Mesodermal cell (in vitro differentiated cells): ENCODE results near the gene LMX1A.

Experiments
- H3K27ac ChIP-seq: 2 replicates; pipeline ENCODE4 v1.7.0; 2013; ENCODE audit warnings: mild to moderate bottlenecking, low read depth, low read length, moderate library complexity; ENCODE audit not compliant: severe bottlenecking
- H3K36me3 ChIP-seq: 2 replicates; pipeline ENCODE4 v1.7.1; 2013; ENCODE audit warnings: mild to moderate bottlenecking, low read length, moderate library complexity; ENCODE audit not compliant: control insufficient read depth, insufficient read depth
- H3K4me1 ChIP-seq: one replicate; pipeline ENCODE4 v1.7.1; 2013; ENCODE audit warnings: mild to moderate bottlenecking, low read length; ENCODE audit not compliant: insufficient read depth, control insufficient read depth, poor library complexity, severe bottlenecking
- H3K4me3 ChIP-seq: 2 replicates; pipeline ENCODE4 v1.7.0; 2013; ENCODE audit warnings: low read length, control low read depth, mild to moderate bottlenecking; ENCODE audit not compliant: insufficient read depth, poor library complexity, severe bottlenecking; ENCODE audit errors: extremely low read depth
- H3K9me3 ChIP-seq: 2 replicates; pipeline ENCODE4 v1.7.1; 2013; ENCODE audit warnings: mild to moderate bottlenecking, low read length, moderate library complexity; ENCODE audit not compliant: control insufficient read depth
- WGBS, 2 experiments: methylation state at CpG; one replicate each; pipeline ENCODE4 v1.1.5; 2013; ENCODE audit warnings: missing lambda C conversion rate in 2 of 2; ENCODE audit not compliant: insufficient coverage in 2 of 2; 5-methylcytosine and 5-hydroxymethylcytosine counted together

Gene LMX1A

DNA sequence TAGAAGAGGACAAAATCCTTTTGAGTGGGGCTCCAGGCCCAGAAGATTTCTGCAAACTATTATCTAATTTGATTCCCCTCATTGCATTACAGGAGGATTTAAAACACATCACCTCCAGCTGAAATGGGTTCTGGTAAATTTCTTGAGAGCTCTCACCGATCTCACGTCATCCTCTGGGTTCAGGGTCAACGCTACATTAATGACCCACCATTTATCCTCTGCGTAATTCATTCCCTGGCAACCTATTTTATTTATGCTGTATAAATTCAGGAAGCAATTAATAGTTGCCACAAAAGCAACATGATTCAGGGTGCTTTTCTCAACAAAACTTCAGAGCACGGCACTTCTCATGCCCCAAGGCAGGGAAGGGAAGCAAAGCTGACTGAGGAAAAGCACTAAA, 38.9 kb downstream of the LMX1A start:
- H3K27ac ChIP-seq: no peak overlapping the region
- H3K9me3 ChIP-seq: no peaks in the 10 kb centered on the region
- no peaks in the 10 kb centered on the region for H3K36me3 ChIP-seq
- no peak overlapping the region for H3K4me3 ChIP-seq
- WGBS, 2 experiments: 94% methylated on average over 3 of the region's 5 CpGs; no CpG with 5 or more reads in 1 of the 2 experiments
- no peaks in the 10 kb centered on the region for H3K4me1 ChIP-seq

DNA sequence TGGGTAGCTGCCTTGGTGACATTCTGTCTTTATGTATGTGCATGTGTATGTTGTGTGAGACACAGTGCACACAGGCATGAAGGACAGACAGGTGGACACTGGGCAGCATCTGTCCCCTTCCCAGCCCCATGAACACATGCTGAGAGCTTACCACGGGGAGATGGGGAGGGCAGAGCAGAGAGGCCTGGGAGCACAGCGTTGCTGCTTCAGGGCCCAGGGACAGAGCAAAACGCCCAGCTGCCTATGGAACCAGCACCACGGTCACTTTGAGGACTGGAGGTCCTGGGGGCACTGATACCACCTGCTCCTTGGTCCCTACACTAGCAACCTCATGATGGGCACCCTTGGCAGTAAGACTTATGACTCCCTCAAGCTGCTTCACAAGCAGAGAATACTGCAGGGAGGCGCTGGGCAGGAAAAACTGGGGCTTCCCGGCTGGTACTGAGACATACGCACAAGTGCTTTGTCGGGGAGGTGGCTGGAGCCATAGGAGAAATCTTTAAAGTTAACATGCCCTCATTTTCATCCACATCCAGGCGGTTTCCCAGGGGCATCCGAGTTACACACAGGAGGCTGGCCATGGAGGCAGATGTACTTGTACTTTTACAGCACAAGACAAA, 40.3 kb downstream of the LMX1A start:
- Histone ChIP-seq H3K4me3 (no peak overlapping the region), H3K9me3 (no peaks in the 10 kb centered on the region), H3K27ac (no peak overlapping the region), H3K4me1 (no peaks in the 10 kb centered on the region), H3K36me3 (no peaks in the 10 kb centered on the region)
- WGBS, 2 experiments: 70 to 92% methylated on average over 4 to 8 of the region's 10 CpGs

DNA sequence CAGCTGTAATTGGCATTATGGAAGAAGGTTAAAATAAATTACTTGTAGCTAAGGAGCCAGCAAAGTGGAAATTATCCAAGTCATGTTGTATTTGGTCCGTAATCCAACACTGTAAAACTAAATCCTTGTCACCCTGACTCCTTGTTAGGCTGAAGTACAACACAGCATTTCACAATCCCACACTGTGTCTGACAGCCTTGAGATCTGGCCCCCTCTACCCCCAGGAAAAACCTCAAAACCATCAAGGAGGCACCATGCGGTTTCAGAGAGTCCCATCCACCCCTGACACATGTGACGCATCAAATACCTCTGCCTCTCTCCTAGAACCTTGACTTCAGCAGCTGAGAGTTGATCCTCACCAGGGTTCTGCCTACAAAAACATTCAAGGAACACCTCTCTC, 41.0 kb downstream of the LMX1A start:
- Histone ChIP-seq H3K4me1 (no peaks in the 10 kb centered on the region), H3K27ac (no peak overlapping the region), H3K36me3 (no peaks in the 10 kb centered on the region), H3K4me3 (no peak overlapping the region), H3K9me3 (no peaks in the 10 kb centered on the region)
- WGBS, 2 experiments: 84 to 92% methylated on average over 2 to 3 of the region's 3 CpGs

DNA sequence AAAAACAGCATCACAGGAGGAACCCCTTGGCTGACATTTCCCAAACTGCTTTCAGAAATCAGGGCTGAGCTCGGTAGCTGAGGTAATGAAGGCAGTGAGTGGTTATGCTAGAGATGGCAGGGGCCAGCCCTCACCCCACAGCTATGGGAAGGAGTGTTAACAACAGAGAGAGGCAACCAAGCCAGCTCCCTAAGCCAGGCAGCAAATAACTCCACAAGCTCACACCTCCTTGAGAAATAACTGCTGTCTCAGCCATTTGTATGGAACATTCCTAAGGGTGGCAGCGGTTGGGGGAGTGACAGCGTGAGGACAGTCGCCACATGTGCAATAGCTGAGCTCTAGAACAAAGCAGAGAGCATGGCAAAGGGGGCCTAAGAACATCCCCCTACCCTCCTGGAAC, 42.6 kb downstream of the LMX1A start:
- Histone ChIP-seq H3K27ac (no peak overlapping the region), H3K4me1 (no peaks in the 10 kb centered on the region), H3K4me3 (no peak overlapping the region), H3K36me3 (no peaks in the 10 kb centered on the region), H3K9me3 (no peaks in the 10 kb centered on the region)
- 51 to 80% methylated on average over 1 to 3 of the region's 4 CpGs for WGBS, 2 experiments

DNA sequence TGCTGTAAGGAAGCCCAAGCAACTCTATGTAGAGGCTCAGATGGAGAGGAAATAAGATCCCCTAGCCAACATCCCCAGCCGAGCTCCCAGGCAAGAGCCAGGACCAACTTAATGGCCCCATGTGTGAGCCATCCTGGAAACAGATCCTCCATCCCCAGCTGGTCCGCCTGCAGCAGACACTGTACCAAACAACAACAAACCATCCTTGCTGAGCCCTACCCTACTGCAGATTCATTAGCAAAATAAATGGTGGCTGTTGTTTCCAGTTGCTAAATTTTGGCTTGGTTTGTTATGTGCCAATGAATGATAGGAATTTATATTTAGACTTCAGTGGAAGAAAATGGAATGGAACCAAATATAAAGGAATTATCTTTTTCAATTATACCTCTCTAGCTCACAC, 43.9 kb downstream of the LMX1A start:
- no peaks in the 10 kb centered on the region for H3K4me1 ChIP-seq
- WGBS, 2 experiments: 80% methylated on average over 1 of the region's 2 CpGs
- H3K27ac ChIP-seq: no peak overlapping the region

DNA sequence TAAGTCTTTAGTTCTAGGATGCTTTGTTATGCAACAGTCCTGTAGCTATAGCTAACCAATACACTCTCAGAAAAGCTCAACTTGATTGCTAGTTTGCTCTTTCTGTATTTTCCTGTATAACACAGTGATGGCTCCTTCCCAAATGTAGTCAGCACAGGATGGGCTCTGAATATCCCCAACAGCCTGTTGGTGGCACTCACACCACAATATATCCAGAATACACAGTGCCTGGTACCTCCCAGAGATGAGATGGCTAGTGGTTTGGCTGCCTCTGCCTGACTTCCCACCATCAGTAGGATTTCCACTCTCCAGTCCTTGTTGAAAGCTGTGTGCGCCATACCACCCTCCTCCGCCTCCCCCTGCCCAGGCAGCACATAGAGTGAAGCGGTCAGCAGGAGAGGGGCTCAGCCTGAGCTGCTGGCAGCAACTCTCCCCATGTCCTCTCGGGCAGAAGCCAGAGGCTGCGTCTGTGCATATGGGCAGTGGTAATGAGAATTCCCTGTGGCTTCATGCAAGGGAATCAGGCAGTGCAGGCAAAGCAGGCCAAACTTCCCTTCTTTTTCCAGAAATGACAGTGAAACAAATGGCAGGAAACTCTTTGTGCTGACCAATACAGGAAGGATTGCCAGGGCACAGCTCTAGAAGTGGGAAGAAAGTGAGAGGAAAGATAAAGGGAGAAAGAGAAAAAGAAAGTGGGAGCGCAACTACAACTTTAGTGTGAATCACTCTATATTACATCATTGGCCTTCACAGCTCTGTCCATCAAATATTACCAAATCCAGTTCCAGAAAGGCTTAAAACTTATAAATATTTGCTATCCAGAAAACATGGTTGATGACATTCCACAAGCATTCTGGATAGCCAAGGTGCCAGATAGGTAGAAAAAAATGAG, 49.7 kb downstream of the LMX1A start:
- H3K27ac ChIP-seq: no peak overlapping the region
- WGBS, 2 experiments: 83 to 90% methylated on average over 2 to 4 of the region's 6 CpGs
- no peaks in the 10 kb centered on the region for H3K36me3 ChIP-seq
- no peaks in the 10 kb centered on the region for H3K4me1 ChIP-seq
- no peak overlapping the region for H3K4me3 ChIP-seq
- no peaks in the 10 kb centered on the region for H3K9me3 ChIP-seq

More for the DNA sequence above, 43.9 kb downstream of the LMX1A start:
- no peaks in the 10 kb centered on the region for H3K36me3 ChIP-seq
- no peak overlapping the region for H3K4me3 ChIP-seq
- H3K9me3 ChIP-seq: no peaks in the 10 kb centered on the region

DNA sequence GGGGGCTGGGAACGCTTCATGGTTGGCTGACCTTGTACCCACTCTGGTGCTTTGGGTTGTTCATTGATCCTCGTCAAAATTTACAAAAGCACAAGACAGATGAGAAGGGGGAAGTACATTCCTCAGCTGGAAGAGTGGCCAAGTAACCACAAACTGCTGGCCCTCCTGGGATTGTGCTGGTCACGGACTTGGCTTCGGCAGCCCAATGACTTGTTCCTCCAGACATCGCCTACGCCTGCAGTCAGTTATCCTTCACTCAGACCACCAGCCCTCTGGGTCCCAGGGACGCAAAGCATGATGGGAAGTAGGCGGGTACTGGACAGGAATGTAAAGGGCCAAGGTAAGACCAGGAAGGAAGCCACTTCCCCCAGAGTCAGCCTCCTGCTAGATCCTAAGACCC, 53.1 kb downstream of the LMX1A start:
- H3K36me3 ChIP-seq: no peaks in the 10 kb centered on the region
- WGBS, 2 experiments: 79 to 100% methylated on average over 4 to 6 of the region's 8 CpGs
- H3K4me1 ChIP-seq: no peaks in the 10 kb centered on the region
- no peak overlapping the region for H3K27ac ChIP-seq
- no peaks in the 10 kb centered on the region for H3K9me3 ChIP-seq
- no peak overlapping the region for H3K4me3 ChIP-seq

DNA sequence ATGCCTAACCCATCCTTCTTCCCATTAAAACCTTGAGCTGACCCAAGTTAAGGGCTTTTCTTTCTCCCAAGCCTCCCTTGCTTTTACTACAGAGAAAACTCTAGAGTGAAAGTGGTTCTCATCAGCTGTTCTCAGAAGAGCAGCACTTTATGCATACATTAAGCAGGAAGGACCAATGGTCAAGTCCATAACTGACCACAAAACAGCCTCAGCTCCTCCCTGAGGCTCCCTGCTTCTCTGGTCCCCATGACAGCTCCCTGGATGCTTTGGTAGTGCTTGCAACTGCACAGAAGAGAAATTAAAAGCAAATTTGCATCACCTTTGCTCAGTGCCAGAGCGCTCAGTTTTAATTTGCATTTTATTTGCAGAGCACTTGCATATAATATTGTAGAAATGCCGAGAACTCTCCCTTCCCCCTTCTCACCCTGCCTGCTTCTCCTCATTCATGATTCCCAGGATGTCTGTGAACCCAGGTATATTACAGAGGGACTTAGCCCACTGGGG, 56.1 kb downstream of the LMX1A start:
- WGBS, 2 experiments: no CpG with 5 or more reads among the region's 2 CpGs
- H3K4me1 ChIP-seq: no peaks in the 10 kb centered on the region
- no peaks in the 10 kb centered on the region for H3K9me3 ChIP-seq
- H3K4me3 ChIP-seq: no peak overlapping the region
- H3K27ac ChIP-seq: no peak overlapping the region
- no peaks in the 10 kb centered on the region for H3K36me3 ChIP-seq

DNA sequence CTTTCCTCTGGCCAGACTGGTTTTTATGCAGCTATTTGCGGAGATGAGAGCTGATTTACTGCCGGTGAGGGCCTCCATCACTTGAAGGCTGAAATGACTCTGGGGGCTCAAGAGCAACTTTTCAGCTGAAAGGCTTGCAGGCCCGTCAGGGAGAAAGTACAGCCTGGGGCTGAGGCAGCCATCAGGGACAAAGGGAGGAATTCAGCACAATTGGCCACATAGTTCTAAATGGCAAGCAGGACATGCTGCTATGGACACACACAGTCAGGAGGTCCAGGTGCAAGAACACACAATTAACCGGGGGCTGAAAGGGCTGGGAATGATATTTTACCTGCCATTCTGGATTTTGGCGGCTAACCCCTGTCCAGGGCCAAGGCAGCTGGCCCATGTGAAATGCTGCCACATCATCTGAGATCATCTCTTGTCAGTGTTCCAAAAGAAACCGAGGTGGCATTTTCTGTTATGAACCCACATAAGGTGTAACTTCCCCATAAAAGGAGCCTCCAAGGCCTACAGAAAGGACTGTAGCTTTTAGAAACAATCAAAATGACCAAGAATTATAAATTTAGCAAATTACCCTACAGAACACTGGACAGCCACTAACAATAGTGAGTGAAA, 58.2 kb downstream of the LMX1A start:
- H3K36me3 ChIP-seq: no peaks in the 10 kb centered on the region
- H3K4me1 ChIP-seq: no peaks in the 10 kb centered on the region
- H3K27ac ChIP-seq: no peak overlapping the region
- WGBS, 2 experiments: 87 to 91% methylated on average over 6 of the region's 6 CpGs
- H3K9me3 ChIP-seq: no peaks in the 10 kb centered on the region
- no peak overlapping the region for H3K4me3 ChIP-seq

DNA sequence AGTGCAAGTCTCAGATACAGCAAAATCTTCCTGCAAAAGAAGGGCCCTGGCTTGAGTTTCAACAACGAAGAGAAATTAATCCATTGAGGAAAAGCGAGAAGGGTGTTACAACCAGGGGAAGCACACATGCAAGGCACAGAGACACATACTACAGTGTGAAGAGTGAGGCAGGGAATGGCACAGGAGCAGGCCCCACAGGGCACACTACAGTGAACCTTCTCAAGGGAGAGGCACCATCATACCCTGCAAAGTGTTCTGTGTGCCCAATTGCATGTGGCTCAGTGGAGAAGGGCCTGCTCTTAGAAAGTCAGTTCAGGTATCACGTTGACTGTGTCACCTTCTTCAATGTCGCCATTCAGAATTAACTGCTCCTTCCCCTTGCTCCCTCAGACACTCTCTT, 60.3 kb downstream of the LMX1A start:
- Histone ChIP-seq H3K9me3 (no peaks in the 10 kb centered on the region), H3K27ac (no peak overlapping the region), H3K36me3 (no peaks in the 10 kb centered on the region), H3K4me1 (no peaks in the 10 kb centered on the region), H3K4me3 (no peak overlapping the region)
- 74 to 78% methylated on average over 2 to 4 of the region's 4 CpGs for WGBS, 2 experiments
